Measurements from ENCODE around the gene GLYATL3. TPM values are rescaled to one million over a fixed set of nuclear protein-coding genes. Genes with fewer than 3 reads are reported as not detected.

The GLYATL3 gene
- total RNA-seq, 4 donors from 2014 or later: not detected

DNA sequence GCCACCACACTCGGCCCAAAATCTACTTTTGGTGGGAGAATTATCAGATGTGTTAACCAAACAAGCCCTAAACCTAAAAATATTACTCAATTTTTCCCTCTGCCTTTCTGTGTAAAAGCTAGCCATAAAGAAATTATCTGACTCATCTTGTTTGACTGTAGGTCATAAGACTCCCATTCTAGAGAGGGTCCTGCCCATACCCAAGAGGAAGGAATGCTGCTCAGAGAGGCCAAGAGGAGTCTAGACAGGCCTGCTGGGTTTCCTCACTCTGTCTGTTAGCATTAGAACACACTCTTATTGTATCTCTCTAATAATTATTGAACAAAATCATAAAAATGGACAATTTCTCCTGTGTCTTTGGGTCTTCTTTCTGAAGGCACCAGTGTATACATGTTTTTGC is 76.9 kb downstream of the GLYATL3 start:
- TF ChIP-seq POLR2A (IDR thresholded peaks at IDR 0.05) (no peak), CTCF (IDR thresholded peaks at IDR 0.05) (no peak)
- Histone ChIP-seq H3K9me3 (no peaks in the 10 kb centered on the region), H3K27me3 (no peaks in the 10 kb centered on the region), H3K27ac (no peak overlapping the region), H3K4me3 (no peak overlapping the region), H3K4me1 (no peaks in the 10 kb centered on the region), H3K36me3 (no peaks in the 10 kb centered on the region)
- intact Hi-C loops (cut with DNase I; ENCODE audit: low total_unique reads): no loop called here
- no peak for DNase-seq

Other genes with a start within 250 kb of the GLYATL3 start
- 10 to 100 TPM in 3 of 4 donors, 1 to 10 TPM in 1; 4.1 to 31.4 (median 19.8) TPM for gene MMUT, start 36.7 kb upstream of the GLYATL3 start, total RNA-seq
- gene CENPQ, start 36.6 kb upstream of the GLYATL3 start, total RNA-seq: 1 to 10 TPM; 1.5 to 9.5 (median 3.4) TPM
- gene C6orf141, start 50.7 kb downstream of the GLYATL3 start, total RNA-seq: 10 to 100 TPM in 1 of 4 donors, 1 to 10 TPM in 2, under 1 TPM in 1; 0.88 to 18.1 (median 3.5) TPM
- gene RHAG, start 136.9 kb downstream of the GLYATL3 start, total RNA-seq: 1 to 10 TPM in 1 of 4 donors, not detected in 3; 3.2 TPM
- gene CRISP2, start 213.6 kb downstream of the GLYATL3 start, total RNA-seq: not detected
- gene CRISP3, start 244.5 kb downstream of the GLYATL3 start, total RNA-seq: 1 to 10 TPM in 1 of 4 donors, under 1 TPM in 1, not detected in 2; 0.35 to 1.7 TPM

Data from uterus (tissue), 4 donors.